H1 (cell line): ENCODE data around the gene MYDGF.

Experiments
- CBX8 ChIP-seq: fragments of 300-800, 300-1000 bp; sonication (generic); IDR thresholded peaks from 2 replicates; pipeline ENCODE4 v1.7.1; 2016; ENCODE audit warnings: low read depth, low read length, borderline replicate concordance
- CTCF ChIP-seq, 3 experiments: IDR thresholded peaks; 1 replicate in 2 of 3; 2 replicates in 1 of 3; pipeline versions ENCODE4 v1.5.1 to v1.6.1; 2011; ENCODE audit warnings: low read length in 3 of 3, mild to moderate bottlenecking in 3 of 3, inconsistent platforms in 2 of 3, low read depth in 1 of 3, moderate library complexity in 1 of 3; ENCODE audit not compliant: insufficient read depth in 1 of 3; ENCODE audit errors: control extremely low read depth in 1 of 3
- HDAC6 ChIP-seq: IDR thresholded peaks from one replicate; pipeline ENCODE4 v1.7.1; 2012; ENCODE audit warnings: low read depth, mild to moderate bottlenecking, inconsistent platforms, low read length, moderate library complexity
- MAFK ChIP-seq: IDR thresholded peaks from 2 replicates; pipeline ENCODE4 v1.6.1; 2012; ENCODE audit warnings: low read depth, mild to moderate bottlenecking, improper control_type of control experiment, low read length
- MAX ChIP-seq: IDR thresholded peaks from 2 replicates; pipeline ENCODE4 v1.6.1; 2012; ENCODE audit warnings: inconsistent platforms

GRCh38 chr19:4618019-4618418 lies 52.1 kb downstream of the MYDGF start:
- TF ChIP-seq HDAC6 (no peak), MAX (no peak), CTCF (IDR thresholded peaks at IDR 0.05; ENCODE audit: control extremely low read depth in 1 of 3, insufficient read depth in 1 of 3, low read depth in 1 of 3, low read length in 3 of 3) (no peak), MAFK (no peak), CBX8 (no peak)
